ENCODE results near the gene TLL2. TPM values are rescaled to one million over a fixed set of nuclear protein-coding genes. Genes with fewer than 3 reads are reported as not detected.

TLL2 gene
- total and polyA plus RNA-seq, 2 experiments from 2014 or later: 2.6 to 3.0 TPM

DNA sequence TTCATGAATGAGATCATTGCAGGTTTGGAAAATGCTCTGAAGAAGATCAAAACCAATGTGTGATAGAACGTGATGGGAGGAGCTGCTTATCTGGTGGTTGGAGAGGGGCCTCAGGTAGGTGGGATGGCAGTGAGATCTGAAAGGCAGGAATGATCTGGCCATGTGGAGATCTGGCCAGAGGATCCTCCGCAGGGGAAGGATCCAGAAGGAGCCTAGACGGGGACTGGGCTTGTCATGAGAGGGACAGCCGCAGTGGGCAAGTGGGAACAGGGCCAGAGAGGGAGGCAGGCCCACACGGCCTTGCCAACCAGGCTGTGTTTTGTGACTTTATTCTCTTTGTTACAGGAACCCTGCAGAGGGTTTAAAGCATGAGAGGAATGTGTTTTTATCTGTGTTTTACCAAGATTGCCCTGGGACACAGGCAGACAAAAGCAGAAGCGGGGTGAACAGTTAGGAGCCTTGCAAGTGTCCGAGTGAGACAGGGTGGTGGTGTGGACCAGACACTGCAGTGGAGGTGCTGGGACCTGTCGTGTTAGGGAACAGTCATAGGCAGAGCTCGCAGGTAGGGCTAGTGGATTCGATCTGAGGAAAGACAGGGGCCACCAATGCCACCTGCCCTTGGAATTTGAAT is 66.6 kb downstream of the TLL2 start:
- Histone ChIP-seq H3K4me2 (no peak overlapping the region), H3K27ac (ENCODE audit: low read depth) (no peak overlapping the region), H2AFZ (no peak overlapping the region), H3K79me2 (replicated peaks; ENCODE audit: insufficient read depth) (no peaks in the 10 kb centered on the region), H3K4me3 (no peak overlapping the region), H3F3A (replicated peaks; ENCODE audit: low read depth) (peaks cover 9% of the 10 kb centered on the region; the same call in 1 of the 2 replicates), H3K27me3 (ENCODE audit: insufficient read depth) (no peaks in the 10 kb centered on the region), H3K9me2 (ENCODE audit: insufficient read depth) (no peaks in the 10 kb centered on the region; the same call in 1 of the 2 replicates), H4K20me1 (replicated peaks; ENCODE audit: insufficient read depth) (no peaks in the 10 kb centered on the region), H3K36me3 (ENCODE audit: insufficient read depth) (no peaks in the 10 kb centered on the region), H3K4me1 (ENCODE audit: insufficient read depth) (peaks cover 42% of the 10 kb centered on the region)
- TF ChIP-seq, protein P1, sequence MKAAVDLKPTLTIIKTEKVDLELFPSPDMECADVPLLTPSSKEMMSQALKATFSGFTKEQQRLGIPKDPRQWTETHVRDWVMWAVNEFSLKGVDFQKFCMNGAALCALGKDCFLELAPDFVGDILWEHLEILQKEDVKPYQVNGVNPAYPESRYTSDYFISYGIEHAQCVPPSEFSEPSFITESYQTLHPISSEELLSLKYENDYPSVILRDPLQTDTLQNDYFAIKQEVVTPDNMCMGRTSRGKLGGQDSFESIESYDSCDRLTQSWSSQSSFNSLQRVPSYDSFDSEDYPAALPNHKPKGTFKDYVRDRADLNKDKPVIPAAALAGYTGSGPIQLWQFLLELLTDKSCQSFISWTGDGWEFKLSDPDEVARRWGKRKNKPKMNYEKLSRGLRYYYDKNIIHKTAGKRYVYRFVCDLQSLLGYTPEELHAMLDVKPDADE (IDR thresholded peaks at IDR 0.05): no peak
- TF ChIP-seq, protein P2, sequence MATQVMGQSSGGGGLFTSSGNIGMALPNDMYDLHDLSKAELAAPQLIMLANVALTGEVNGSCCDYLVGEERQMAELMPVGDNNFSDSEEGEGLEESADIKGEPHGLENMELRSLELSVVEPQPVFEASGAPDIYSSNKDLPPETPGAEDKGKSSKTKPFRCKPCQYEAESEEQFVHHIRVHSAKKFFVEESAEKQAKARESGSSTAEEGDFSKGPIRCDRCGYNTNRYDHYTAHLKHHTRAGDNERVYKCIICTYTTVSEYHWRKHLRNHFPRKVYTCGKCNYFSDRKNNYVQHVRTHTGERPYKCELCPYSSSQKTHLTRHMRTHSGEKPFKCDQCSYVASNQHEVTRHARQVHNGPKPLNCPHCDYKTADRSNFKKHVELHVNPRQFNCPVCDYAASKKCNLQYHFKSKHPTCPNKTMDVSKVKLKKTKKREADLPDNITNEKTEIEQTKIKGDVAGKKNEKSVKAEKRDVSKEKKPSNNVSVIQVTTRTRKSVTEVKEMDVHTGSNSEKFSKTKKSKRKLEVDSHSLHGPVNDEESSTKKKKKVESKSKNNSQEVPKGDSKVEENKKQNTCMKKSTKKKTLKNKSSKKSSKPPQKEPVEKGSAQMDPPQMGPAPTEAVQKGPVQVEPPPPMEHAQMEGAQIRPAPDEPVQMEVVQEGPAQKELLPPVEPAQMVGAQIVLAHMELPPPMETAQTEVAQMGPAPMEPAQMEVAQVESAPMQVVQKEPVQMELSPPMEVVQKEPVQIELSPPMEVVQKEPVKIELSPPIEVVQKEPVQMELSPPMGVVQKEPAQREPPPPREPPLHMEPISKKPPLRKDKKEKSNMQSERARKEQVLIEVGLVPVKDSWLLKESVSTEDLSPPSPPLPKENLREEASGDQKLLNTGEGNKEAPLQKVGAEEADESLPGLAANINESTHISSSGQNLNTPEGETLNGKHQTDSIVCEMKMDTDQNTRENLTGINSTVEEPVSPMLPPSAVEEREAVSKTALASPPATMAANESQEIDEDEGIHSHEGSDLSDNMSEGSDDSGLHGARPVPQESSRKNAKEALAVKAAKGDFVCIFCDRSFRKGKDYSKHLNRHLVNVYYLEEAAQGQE (IDR thresholded peaks at IDR 0.05; ENCODE audit: unreplicated experiment): no peak
- TF ChIP-seq STAT1 (IDR thresholded peaks at IDR 0.05; ENCODE audit: unreplicated experiment) (no peak), JUNB (IDR thresholded peaks at IDR 0.05; ENCODE audit: unreplicated experiment) (no peak), NANOG (IDR thresholded peaks at IDR 0.05; ENCODE audit: borderline replicate concordance) (no peak), ZNF331 (CRISPR knock-in tag; IDR thresholded peaks at IDR 0.05; ENCODE audit: low read depth) (no peak), CREB1 (CRISPR knock-in tag; IDR thresholded peaks at IDR 0.05; ENCODE audit: low read depth) (no peak), EZH2phosphoT487 (IDR thresholded peaks at IDR 0.05; ENCODE audit: unreplicated experiment) (no peak), ZNF114 (CRISPR knock-in tag; IDR thresholded peaks at IDR 0.05) (no peak), EZH2 (IDR thresholded peaks at IDR 0.05; ENCODE audit: low read depth, unreplicated experiment) (no peak), POLR2AphosphoS5 (IDR thresholded peaks at IDR 0.05; ENCODE audit: low read depth) (no peak)
- TF ChIP-seq, protein P3, sequence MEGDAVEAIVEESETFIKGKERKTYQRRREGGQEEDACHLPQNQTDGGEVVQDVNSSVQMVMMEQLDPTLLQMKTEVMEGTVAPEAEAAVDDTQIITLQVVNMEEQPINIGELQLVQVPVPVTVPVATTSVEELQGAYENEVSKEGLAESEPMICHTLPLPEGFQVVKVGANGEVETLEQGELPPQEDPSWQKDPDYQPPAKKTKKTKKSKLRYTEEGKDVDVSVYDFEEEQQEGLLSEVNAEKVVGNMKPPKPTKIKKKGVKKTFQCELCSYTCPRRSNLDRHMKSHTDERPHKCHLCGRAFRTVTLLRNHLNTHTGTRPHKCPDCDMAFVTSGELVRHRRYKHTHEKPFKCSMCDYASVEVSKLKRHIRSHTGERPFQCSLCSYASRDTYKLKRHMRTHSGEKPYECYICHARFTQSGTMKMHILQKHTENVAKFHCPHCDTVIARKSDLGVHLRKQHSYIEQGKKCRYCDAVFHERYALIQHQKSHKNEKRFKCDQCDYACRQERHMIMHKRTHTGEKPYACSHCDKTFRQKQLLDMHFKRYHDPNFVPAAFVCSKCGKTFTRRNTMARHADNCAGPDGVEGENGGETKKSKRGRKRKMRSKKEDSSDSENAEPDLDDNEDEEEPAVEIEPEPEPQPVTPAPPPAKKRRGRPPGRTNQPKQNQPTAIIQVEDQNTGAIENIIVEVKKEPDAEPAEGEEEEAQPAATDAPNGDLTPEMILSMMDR (conservative IDR thresholded peaks at IDR 0.05; ENCODE audit: low read depth in 2 of 2): no peak
- TF ChIP-seq, protein P4, sequence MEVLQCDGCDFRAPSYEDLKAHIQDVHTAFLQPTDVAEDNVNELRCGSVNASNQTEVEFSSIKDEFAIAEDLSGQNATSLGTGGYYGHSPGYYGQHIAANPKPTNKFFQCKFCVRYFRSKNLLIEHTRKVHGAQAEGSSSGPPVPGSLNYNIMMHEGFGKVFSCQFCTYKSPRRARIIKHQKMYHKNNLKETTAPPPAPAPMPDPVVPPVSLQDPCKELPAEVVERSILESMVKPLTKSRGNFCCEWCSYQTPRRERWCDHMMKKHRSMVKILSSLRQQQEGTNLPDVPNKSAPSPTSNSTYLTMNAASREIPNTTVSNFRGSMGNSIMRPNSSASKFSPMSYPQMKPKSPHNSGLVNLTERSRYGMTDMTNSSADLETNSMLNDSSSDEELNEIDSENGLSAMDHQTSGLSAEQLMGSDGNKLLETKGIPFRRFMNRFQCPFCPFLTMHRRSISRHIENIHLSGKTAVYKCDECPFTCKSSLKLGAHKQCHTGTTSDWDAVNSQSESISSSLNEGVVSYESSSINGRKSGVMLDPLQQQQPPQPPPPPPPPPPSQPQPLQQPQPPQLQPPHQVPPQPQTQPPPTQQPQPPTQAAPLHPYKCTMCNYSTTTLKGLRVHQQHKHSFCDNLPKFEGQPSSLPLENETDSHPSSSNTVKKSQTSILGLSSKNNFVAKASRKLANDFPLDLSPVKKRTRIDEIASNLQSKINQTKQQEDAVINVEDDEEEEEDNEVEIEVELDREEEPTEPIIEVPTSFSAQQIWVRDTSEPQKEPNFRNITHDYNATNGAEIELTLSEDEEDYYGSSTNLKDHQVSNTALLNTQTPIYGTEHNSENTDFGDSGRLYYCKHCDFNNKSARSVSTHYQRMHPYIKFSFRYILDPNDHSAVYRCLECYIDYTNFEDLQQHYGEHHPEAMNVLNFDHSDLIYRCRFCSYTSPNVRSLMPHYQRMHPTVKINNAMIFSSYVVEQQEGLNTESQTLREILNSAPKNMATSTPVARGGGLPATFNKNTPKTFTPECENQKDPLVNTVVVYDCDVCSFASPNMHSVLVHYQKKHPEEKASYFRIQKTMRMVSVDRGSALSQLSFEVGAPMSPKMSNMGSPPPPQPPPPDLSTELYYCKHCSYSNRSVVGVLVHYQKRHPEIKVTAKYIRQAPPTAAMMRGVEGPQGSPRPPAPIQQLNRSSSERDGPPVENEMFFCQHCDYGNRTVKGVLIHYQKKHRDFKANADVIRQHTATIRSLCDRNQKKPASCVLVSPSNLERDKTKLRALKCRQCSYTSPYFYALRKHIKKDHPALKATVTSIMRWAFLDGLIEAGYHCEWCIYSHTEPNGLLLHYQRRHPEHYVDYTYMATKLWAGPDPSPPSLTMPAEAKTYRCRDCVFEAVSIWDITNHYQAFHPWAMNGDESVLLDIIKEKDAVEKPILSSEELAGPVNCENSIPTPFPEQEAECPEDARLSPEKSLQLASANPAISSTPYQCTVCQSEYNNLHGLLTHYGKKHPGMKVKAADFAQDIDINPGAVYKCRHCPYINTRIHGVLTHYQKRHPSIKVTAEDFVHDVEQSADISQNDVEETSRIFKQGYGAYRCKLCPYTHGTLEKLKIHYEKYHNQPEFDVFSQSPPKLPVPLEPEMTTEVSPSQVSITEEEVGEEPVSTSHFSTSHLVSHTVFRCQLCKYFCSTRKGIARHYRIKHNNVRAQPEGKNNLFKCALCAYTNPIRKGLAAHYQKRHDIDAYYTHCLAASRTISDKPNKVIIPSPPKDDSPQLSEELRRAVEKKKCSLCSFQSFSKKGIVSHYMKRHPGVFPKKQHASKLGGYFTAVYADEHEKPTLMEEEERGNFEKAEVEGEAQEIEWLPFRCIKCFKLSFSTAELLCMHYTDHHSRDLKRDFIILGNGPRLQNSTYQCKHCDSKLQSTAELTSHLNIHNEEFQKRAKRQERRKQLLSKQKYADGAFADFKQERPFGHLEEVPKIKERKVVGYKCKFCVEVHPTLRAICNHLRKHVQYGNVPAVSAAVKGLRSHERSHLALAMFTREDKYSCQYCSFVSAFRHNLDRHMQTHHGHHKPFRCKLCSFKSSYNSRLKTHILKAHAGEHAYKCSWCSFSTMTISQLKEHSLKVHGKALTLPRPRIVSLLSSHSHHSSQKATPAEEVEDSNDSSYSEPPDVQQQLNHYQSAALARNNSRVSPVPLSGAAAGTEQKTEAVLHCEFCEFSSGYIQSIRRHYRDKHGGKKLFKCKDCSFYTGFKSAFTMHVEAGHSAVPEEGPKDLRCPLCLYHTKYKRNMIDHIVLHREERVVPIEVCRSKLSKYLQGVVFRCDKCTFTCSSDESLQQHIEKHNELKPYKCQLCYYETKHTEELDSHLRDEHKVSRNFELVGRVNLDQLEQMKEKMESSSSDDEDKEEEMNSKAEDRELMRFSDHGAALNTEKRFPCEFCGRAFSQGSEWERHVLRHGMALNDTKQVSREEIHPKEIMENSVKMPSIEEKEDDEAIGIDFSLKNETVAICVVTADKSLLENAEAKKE (CRISPR knock-in tag; IDR thresholded peaks at IDR 0.05): no peak
- no peak for ATAC-seq
- Mint-ChIP-seq H3K9me3 (no peaks in the 10 kb centered on the region), H3K27me3 (ENCODE audit: insufficient read depth, low read depth, poor library complexity) (peaks cover 7% of the 10 kb centered on the region), H3K4me1 (peaks cover 62% of the 10 kb centered on the region), H3K27ac (no peak overlapping the region), H3K4me3 (no peak overlapping the region; the same call in 2 of the 3 replicates), H3K36me3 (ENCODE audit: low read depth) (peaks cover 6% of the 10 kb centered on the region)
- DNase-seq (ENCODE audit: low spot score): no peak
